GM19099 (cell line): ENCODE measurements around the gene GOLGA1.

ENCODE experiments used
- POLR2A ChIP-seq: IDR thresholded peaks from 3 replicates; pipeline ENCODE4 v1.6.1; 2011; ENCODE audit warnings: low read depth; ENCODE audit not compliant: insufficient read length; ENCODE audit errors: extremely low read depth

GOLGA1 gene

DNA sequence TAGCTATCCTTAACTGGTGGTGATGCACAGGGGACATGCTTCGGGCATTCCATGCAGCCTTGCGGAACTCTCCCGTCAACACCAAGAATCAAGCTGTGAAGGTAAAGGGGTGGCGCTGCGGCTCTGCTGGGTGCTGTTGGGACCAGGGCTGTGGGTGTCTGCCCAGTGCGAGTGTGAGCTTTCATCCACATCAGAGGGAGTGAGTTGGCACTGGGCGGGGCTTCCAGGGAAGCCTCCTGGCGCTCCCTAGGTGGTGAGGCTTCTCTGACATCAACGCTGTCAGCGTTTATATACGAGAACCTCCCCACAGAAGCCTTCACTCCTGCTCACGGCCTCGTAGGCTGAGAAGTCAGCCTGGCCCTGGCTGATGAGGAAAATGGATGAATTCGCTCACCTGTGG, 67.2 kb downstream of the GOLGA1 start:
- no peak for TF ChIP-seq POLR2A

DNA sequence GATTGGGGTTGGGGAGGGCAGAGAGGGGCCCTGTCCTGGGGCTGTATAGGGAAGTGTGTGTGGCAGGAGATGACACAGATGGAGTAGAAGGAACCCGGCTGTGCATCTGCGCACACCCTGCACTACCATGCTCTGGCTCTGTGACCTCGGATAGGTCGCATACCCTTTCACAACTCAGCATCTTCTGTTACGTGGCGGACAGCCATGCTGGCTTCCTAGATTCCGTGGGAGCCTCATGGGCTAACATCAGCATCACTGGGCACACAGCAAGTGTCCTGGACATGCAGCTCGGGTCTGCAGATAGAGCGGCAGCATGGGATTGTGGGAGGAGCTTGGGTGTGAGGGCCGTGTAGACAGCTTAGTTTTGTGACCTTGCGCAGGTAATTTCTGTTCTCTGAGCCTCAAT, 69.7 kb downstream of the GOLGA1 start:
- no peak for TF ChIP-seq POLR2A

DNA sequence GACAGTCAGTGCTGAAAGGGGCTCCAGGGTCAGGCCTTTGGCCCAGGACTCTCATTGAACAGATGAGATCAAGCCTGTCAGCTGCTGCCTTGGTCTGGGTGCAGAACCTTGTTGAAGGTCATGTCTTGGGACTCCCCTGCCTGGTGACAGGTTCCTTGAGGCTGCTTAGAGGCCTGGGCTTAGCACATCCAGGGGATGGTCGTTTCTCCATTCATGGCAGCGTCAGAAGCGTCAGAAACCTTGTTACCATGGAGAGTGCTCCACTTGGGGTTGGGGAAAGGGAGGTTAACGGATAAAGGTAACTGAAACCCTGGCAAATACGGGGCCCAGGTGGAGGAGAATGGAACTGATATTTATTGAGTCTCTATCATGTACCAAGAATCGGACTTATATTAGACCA, 70.2 kb downstream of the GOLGA1 start:
- TF ChIP-seq POLR2A: no peak

DNA sequence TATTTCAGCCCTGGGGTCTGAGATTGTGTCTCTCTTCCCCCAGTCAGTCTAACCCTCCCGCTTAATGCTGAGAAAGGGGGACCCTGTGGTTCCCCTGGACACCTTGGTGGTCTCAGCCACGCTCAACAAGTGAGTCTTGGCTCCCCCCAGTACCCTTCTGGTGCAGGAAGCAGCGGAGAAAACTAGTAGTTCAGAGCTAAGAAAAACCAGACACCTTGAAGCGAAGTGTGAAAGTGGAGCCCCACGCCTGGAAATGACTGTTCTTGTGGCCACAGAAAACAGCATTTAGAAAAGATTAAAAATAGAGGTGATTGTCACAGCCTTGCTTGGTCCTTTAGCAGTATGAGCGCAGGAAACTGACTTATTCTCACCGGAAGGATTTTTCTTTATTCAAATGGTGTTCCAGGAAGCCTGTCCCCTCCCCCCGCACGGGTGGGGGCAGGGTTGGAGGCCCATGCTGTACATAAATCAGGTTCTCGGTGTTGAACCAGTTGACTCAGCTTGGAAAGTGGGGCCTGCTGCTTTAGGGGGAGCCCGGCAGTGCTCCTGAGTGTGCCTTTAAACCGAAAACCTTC, 70.8 kb downstream of the GOLGA1 start:
- TF ChIP-seq POLR2A: peak; percentile 65

DNA sequence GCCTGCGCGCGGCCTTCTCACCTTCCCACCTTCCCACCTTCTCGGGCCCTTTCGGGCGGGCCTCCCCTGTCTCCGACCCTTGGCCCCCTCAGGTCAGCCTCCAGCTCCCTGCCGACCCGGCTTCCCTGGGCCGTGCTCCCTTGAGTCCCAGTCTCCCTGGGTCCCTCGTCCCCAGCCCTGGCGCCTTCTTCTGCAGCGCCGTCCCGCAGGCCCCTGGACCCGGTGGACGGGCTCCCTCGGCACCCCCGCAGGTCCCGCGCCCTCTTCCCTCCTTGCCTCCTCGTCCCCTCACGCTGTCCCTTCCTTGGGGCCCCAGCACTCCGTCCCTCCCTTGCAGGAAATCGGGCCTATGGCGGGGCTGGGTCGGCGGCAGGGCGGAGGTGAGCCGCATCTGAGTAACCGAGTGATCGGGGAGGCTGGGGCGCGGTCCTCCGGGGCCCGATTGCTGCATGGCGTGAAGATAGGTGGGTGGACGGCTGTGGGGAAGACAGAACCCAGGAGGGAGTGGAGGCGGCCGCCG, 71.4 kb downstream of the GOLGA1 start:
- TF ChIP-seq POLR2A: no peak

DNA sequence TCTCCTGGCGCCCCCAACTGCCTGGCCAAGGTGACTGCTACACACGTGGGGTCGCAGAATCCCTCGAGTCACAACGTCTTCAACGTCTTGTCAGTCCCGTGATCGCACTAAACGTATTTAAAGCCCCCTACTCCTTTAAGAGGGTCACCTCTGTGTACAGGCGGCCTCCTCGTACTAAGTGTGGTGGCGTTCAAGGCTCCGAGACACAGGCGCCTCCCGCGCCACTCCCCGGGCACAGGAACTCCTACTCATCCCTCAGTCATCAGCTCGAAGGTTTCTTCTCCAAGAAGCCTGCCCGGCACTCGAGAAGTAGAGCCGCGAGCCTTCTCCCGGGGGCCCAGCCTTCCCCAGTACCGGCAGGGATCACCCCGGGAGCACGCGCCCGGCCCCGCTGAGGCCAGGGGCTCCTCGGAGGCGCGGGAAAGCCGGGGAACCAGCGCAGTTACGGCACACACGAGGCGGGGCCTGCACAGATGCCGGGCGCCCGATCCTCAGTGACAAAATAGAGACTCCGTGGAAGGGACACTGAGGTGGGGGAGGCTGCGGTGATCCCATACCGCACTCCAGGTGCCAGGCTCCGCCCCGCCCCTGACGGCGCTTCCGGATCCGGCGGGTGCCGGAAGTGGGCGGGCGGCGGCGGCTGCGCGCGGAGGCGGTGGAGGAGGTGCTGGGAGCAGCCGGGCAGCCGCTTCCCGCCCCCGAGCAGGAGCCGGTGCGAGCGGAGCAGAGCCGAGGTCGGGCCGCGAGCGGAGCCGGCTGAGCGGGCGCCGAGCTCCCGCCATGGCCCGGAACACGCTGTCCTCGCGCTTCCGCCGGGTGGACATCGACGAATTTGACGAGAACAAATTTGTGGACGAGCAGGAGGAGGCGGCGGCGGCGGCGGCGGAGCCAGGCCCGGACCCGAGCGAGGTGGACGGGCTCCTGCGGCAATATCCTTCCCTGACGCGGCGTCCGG, 72.1 kb downstream of the GOLGA1 start:
- TF ChIP-seq POLR2A: peak; percentile 95

DNA sequence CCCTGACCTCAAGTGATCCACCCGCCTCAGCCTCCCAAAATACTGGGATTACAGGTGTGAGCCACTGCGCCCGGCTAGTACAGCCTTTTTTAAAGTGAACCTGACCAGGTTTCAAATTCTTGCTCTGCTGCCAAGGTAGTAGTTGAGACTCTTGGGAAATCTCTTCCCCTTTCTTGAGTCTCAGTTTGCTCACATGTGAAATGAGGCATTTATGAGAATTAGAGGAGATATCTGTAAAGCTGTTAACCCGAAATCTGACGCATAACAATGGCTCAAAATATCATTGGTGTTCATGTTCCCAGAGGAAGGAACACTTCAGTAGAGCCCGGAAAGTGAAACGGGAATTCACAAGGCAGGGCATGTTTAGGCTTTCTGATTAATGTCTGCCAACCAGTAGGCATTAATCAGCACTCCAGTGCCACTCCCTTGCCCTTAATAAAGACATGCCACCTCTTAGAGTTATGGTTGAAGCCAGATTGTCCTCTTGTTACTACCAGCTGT, 77.5 kb downstream of the GOLGA1 start:
- no peak for TF ChIP-seq POLR2A

DNA sequence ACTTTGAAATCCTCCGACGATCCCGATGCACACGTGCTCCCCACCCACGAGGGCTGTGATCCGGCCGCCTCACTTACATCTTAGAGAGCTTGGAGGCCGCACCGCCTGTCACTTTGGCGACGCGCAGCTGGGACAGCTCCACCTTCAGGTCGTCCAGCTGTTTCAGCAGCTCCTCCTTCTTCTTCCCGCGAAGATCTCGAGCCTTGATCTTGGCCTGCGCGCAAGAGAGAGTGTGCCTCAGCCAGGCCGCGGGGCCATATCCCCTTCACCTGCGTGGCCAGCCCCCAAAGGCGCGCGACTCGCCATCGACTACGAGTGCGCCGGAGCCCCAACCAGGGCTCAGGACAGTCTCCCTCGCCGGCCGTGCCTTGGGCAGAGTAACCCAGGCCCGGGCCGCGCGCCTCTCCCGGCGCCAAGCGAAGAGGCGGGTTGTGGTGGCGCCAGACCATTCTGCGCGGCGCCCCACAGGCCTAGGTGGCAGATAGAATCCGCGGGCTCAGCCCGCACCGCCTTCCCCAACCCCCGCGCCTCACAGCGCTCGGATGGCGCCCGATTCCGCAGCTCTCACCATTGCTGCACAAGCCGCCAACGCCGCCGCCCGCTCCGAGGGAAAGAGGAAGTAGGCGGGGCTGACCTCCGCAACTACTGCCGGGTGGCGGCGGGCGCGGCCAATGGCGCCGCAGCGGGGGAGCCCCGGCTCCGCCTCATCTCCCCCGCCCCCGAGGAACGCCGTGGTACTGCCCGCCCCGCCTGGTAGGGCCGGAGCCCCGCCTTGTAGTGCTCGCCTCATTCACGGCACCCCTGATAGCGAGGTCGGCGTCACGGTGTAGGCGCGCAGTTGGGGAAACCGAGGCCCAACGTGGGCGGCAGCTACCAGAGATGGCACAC, 79.3 kb downstream of the GOLGA1 start, which contains the start of the genes ARPC5L and RPL35:
Gene ARPC5L (plus strand): TSS at position 789 of the 888 bp plus-strand sequence. CDS start 7,161 bp downstream, outside the sequence.
Gene RPL35 (minus strand): TSS at position 616 of the 888 bp plus-strand sequence. CDS start 45 bp downstream, at position 571.
- TF ChIP-seq POLR2A: peak; percentile 98

DNA sequence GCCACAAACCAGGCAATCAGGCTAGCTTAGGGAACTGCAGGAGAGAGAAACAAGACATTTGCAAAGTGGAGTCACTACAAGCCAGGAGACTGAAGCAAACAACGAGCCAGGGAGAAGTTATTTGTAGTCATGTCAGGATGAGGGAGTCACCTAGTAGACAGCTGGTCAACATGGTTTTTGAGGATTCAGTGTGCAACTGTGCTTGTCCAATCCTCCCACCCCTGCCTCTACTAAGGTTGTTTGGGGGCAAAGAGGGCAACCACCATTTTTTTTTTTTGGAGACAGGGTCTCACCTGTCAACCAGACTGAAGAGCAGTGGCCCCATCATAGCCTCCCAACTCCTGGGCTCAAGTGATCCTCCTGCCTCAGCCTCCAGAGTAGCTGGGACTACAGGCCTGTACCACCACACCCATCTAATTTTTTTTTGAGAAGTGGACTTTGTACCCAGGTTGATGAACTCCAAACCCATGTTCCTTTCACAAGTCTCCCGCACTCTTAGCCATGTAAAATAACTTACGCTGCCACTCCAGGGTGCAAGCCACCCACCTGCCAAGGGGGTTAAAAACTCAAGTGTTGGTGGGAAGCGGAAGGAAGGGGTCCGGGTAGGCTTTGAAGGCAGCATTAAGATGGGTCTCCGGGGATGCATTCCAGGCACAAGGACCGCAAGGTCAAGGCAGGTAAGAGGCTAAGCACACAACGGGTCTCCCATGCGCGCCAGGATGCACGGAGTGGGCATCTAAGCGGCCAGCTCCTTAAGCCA, 80.1 kb downstream of the GOLGA1 start:
- no peak for TF ChIP-seq POLR2A

DNA sequence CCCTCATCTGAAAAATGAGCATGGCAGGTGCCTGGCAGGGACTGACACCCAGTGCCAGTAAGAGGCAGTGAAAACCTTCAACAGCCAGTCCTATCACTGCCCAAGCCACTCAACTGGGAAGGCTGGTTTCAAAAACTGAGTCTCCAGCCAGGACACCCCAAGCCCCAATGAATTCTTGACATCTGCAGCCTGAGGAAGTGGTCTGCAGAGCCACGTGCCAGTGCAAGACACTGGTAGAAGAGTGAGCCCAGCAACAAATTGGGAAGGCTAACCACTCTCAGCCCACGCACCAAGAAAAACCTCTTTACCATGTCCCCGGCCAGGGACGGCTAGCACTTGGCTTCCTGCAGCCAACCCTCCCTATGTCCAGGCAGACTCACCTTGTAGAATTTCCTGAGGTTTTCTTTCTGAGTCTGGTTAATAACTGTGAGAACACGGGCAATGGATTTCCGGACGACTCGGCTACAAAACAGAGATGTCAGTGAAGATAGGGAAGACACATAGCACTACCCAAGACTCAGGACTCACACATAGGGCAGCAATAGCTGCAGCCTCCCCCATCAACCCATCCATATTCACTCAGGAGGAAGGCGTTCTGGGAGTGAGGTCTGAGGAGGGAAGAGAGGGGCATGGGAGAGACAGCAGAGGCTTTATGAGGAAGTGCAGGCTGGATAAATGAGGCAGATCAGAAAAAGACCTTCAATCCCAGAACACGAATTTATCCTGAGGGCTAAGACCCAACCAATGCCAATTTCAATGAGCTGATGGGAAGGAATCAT, 80.9 kb downstream of the GOLGA1 start:
- no peak for TF ChIP-seq POLR2A

DNA sequence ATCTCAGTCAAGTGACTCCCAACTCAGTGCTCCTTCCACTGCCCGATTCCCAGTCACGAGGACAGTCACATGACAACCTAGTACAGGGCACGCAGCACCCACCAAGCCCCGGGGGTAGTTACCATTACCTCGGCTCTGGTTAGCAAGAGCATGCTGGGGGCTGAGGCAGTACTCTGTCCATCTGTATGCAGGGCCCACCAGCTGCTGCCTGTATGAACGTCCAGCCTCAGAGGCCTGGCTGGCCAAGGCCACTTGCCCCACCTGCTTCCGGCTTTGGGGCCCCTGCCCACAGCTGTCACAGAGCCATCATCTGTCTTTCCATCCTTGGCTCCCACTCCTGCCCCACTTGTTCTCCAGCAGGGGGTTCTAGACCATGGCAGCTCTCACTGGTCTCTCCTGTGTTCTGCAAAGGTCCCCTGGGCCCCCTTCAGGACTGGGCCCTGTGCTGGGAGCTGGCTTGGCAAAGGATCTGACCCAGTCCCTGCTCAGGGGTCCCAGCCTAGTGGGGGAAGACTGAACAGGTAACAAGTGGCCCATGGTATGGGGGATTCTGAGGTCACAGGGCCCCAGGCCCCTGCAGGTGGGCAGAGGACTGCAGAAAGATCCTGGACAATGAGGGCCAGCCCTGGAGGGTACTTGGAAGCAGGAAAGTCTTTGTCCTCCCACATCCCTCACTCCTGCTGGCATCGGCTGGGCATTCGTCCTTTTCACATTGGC, 82.4 kb downstream of the GOLGA1 start:
- no peak for TF ChIP-seq POLR2A

DNA sequence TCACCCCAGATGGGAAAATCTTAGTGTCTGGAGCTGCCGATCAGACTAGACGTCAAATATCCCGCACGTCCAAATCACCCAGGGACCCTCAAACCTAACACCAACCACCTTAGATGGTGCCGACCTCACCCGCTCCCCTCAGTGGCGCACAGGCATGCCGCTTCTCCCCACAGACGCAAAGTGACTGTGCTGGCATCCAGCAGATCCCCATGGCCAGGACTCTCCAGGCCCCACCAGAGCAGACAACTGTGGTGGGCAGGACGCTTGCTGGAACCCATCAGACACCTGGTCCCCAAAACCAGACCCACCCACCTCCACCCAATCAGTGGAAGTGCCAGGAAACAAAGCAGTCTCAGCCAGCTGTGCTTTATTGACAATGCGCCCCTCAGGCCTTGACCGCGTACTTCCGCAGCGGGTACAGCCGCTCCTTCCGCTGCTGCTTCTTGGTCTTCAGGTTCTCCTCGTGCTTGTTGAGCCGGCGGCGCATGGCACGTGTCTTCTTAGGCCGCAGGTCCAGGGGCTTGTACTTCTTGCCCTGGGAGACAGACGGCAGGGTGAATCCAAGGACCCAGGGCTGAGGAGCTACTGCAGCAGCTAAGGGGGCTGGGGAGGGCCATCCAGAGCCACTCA, 83.2 kb downstream of the GOLGA1 start:
- no peak for TF ChIP-seq POLR2A

DNA sequence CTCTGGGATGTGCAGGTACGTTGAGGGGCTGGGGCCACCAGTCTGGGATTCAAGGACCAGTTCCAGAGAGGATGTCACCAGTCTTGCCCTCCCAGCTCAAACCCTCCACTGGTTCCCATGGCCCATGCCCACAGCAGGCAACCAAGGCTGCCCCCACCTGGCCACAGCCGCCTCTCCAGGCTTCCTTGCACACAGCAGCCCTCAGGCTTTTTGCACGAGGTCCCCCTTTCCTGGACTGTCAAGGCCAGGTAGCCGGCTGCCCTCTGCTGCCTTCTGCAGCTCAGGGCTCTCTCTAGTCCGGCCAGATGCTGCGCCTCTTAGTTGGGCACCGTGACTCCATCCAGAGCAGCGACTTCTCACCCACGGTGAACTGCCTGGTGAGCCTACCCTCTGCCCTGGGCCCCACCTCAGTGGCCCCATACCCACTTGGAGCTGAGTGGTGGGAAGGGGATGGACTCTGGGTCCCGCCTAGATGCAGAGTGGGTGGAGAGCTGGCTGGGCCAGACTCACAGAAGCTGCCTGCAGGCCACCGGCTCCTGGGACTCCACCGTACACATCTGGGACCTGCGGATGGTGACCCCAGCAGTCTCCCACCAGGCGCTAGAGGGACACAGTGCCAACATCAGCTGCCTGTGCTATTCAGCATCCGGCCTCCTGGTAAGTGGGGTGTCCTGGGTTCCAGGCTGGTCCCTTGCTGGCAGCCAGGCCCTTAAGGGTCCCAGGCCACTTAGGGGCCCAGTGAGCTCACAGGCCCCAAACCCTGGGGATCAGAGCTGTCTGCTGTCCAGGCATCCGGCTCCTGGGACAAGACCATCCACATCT, 84.7 kb downstream of the GOLGA1 start:
- TF ChIP-seq POLR2A: no peak
